DND-41 (cell line): Measurements from ENCODE around the gene STX3.
"Not testable (repeated sequence)": the region's sequence is repeated elsewhere in the genome, so short reads cannot be mapped to it uniquely, and the experiment has no call there.

Experiments
- ATAC-seq: fragments of 200-7000 bp; cut with Tn5 transposase; 3 replicates; pipeline ENCODE4 v1.9.1; 2021; ENCODE audit warnings: low read depth; ENCODE audit not compliant: insufficient read depth
- DNase-seq: peaks from one replicate; pipeline ENCODE4 v3.0.0-alpha.2; 2020
- H2AFZ ChIP-seq: 2 replicates; pipeline ENCODE4 v1.6.0; 2012; ENCODE audit warnings: low read depth, low read length
- H3K27ac ChIP-seq: 2 replicates; pipeline ENCODE4 v1.5.1; 2012; ENCODE audit warnings: low read length, inconsistent platforms
- H3K27me3 ChIP-seq: fragments of 200-600 bp; sonication (generic); 2 replicates; pipeline ENCODE4 v1.6.0; 2012; ENCODE audit warnings: low read length, mild to moderate bottlenecking, inconsistent platforms; ENCODE audit not compliant: insufficient read depth, poor library complexity
- H3K36me3 ChIP-seq: 2 replicates; pipeline ENCODE4 v1.5.1; 2012; ENCODE audit warnings: low read length, inconsistent platforms; ENCODE audit not compliant: insufficient read depth
- H3K4me1 ChIP-seq: 2 replicates; pipeline ENCODE4 v1.5.1; 2012; ENCODE audit warnings: mild to moderate bottlenecking, low read length; ENCODE audit not compliant: insufficient read depth
- H3K4me2 ChIP-seq: 2 replicates; pipeline ENCODE4 v1.6.0; 2012; ENCODE audit warnings: mild to moderate bottlenecking, moderate library complexity, low read length, inconsistent platforms; ENCODE audit not compliant: insufficient read depth
- H3K4me3 ChIP-seq, 2 experiments: fragments of 200-600 bp in 1 of 2; shearing (Covaris generic) in 1 of 2; 2 replicates each; pipeline ENCODE4 v1.5.1; 2012 to 2016; ENCODE audit warnings: inconsistent platforms in 2 of 2, low read length in 2 of 2, mild to moderate bottlenecking in 2 of 2, low read depth in 1 of 2, moderate library complexity in 1 of 2
- H3K79me2 ChIP-seq: 2 replicates; pipeline ENCODE4 v1.6.0; 2012; ENCODE audit warnings: low read length, inconsistent platforms; ENCODE audit not compliant: insufficient read depth
- H3K9ac ChIP-seq: 2 replicates; pipeline ENCODE4 v1.6.0; 2012; ENCODE audit warnings: low read depth, mild to moderate bottlenecking, inconsistent platforms, low read length, moderate library complexity
- H3K9me3 ChIP-seq: 2 replicates; pipeline ENCODE4 v1.5.1; 2012; ENCODE audit warnings: low read length, moderate library complexity, mild to moderate bottlenecking, inconsistent platforms; ENCODE audit not compliant: insufficient read depth, severe bottlenecking
- H4K20me1 ChIP-seq: 2 replicates; pipeline ENCODE4 v1.6.0; 2012; ENCODE audit warnings: low read length; ENCODE audit not compliant: insufficient read depth
- CTCF ChIP-seq: IDR thresholded peaks from 2 replicates; pipeline ENCODE4 v1.5.1; 2012; ENCODE audit warnings: borderline replicate concordance, low read length, moderate library complexity, mild to moderate bottlenecking; ENCODE audit not compliant: poor library complexity, severe bottlenecking; ENCODE audit errors: extremely low read depth
- EZH2 ChIP-seq: IDR thresholded peaks from 3 replicates; pipeline ENCODE4 v1.6.1; 2012; ENCODE audit warnings: borderline replicate concordance, low read depth, mild to moderate bottlenecking, moderate library complexity, low read length, inconsistent platforms; ENCODE audit not compliant: severe bottlenecking

The STX3 gene

GRCh38 chr11:59842316-59842715 lies 87.1 kb downstream of the STX3 start:
- no peak for TF ChIP-seq CTCF
- TF ChIP-seq EZH2, result no peak
- Histone ChIP-seq H3K4me1 (no peaks in the 10 kb centered on the region), H3K4me3 (no peak overlapping the region), H3K27ac (no peak overlapping the region), H3K4me2 (no peak overlapping the region), H2AFZ (no peak overlapping the region), H4K20me1 (no peaks in the 10 kb centered on the region), H3K27me3 (no peaks in the 10 kb centered on the region), H3K79me2 (no peaks in the 10 kb centered on the region), H3K36me3 (no peaks in the 10 kb centered on the region), H3K9ac (no peak overlapping the region), H3K9me3 (no peaks in the 10 kb centered on the region)
- DNase-seq (no peak), ATAC-seq (no peak)

DNA sequence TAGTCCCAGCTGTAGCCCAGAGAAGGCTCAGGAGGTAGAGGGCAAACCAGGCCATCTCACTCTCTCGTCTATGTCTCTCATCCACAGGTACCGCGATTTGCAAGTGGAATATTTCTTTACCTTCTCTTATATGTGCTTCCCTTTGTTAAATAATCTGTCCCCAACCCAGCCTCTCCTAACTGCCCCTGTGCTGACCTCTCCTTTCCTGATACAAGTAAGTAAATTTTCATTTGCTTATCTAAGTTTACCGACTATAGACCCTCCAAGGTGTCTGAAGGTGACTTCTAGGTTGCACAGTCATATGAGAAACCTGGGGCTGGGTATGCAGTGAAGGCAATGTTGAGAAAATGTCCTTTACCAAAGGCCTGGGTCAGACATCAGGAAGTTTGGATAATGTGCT lies 90.2 kb downstream of the STX3 start, which contains the start of gene CBLIF:
Gene CBLIF, minus strand, starts transcription at position 101 of the 400 bp plus-strand sequence. Its CDS starts 46 bp downstream, at position 55.
- Histone ChIP-seq H3K9me3 (no peaks in the 10 kb centered on the region), H4K20me1 (no peaks in the 10 kb centered on the region), H3K4me3 (no peak within 1 kb of the TSS), H3K36me3 (no peaks in the 10 kb centered on the region), H3K27ac (no peak within 1 kb of the TSS), H3K4me2 (no peak within 1 kb of the TSS), H3K9ac (no peak within 1 kb of the TSS), H3K4me1 (no peaks in the 10 kb centered on the region), H3K79me2 (no peaks in the 10 kb centered on the region), H2AFZ (no peak within 1 kb of the TSS), H3K27me3 (no peaks in the 10 kb centered on the region)
- DNase-seq, result no peak
- no peak for ATAC-seq
- TF ChIP-seq EZH2, result no peak
- no peak for TF ChIP-seq CTCF

- Histone ChIP-seq H3K27me3 (no peaks in the 10 kb centered on the region), H3K4me2 (no peak overlapping the region), H3K4me1 (no peaks in the 10 kb centered on the region), H2AFZ (no peak overlapping the region), H4K20me1 (no peaks in the 10 kb centered on the region), H3K36me3 (no peaks in the 10 kb centered on the region), H3K4me3 (no peak overlapping the region), H3K27ac (no peak overlapping the region), H3K9ac (no peak overlapping the region), H3K9me3 (no peaks in the 10 kb centered on the region), H3K79me2 (no peaks in the 10 kb centered on the region)
- no peak for DNase-seq
- no peak for ATAC-seq
- TF ChIP-seq EZH2 (no peak), CTCF (no peak)
Observed at GRCh38 chr11:59846556-59846955, 91.4 kb downstream of the STX3 start.

- ATAC-seq (no peak), DNase-seq (no peak)
- Histone ChIP-seq H3K9me3 (no peaks in the 10 kb centered on the region), H3K36me3 (no peaks in the 10 kb centered on the region), H3K4me3 (no peak overlapping the region), H3K27me3 (no peaks in the 10 kb centered on the region), H3K4me1 (no peaks in the 10 kb centered on the region), H3K27ac (no peak overlapping the region), H3K9ac (no peak overlapping the region), H4K20me1 (no peaks in the 10 kb centered on the region), H2AFZ (no peak overlapping the region), H3K4me2 (no peak overlapping the region), H3K79me2 (no peaks in the 10 kb centered on the region)
- TF ChIP-seq CTCF, result no peak
- no peak for TF ChIP-seq EZH2
Observed at GRCh38 chr11:59847626-59848025, 92.5 kb downstream of the STX3 start.

DNA sequence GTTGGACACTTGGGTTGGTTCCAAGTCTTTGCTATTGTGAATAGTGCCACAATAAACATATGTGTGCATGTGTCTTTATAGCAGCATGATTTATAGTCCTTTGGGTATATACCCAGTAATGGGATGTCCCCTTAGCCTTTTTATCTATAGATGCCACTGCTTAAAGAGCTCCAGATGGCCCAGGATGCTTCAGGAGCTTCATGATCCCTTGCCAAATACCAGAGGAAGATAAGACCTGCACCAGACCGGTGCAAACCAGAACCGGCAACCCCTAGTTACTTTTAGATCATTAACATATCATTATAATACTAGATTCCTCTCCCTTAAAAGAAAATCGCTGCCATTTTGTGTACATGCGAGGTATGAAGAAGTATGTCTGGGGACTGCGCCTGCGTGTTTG lies 93.3 kb downstream of the STX3 start:
- H3K27ac ChIP-seq, ATAC-seq, H3K27me3 ChIP-seq, DNase-seq, H4K20me1 ChIP-seq, H3K79me2 ChIP-seq, H3K9ac ChIP-seq, H3K36me3 ChIP-seq, H2AFZ ChIP-seq, H3K4me3 ChIP-seq, H3K4me2 ChIP-seq, H3K9me3 ChIP-seq, H3K4me1 ChIP-seq: not testable (repeated sequence)
